ENCODE measurements around the gene FAM111A. TPM values are rescaled to one million over a fixed set of nuclear protein-coding genes. Genes with fewer than 3 reads are reported as not detected.

The FAM111A gene
- total and polyA plus RNA-seq, 5 experiments from 2014 or later: 21.7 to 117 (median 26.4) TPM

GRCh38 chr11:59173964-59174663 lies 31.5 kb downstream of the FAM111A start:
- Mint-ChIP-seq H3K4me1 (peaks cover 6 to 17% (median 12%) of the 10 kb centered on the region in 4 donors), H3K4me3 (peak overlapping the region in 4 of 10 donors; percentile 5 to 67 (median 28)), H3K27me3 (peaks cover 0 to 8% (median 0%) of the 10 kb centered on the region in 5 donors), H3K9me3 (peaks cover 0 to 7% (median 0%) of the 10 kb centered on the region in 9 donors), H3K36me3 (no peaks in the 10 kb centered on the region), H3K27ac (peak overlapping the region in 2 of 10 donors; percentile 51 to 64)
- POLR2A ChIA-PET: no interaction called here
- DNase-seq: no peak
- ATAC-seq: no peak

- POLR2A ChIA-PET: no interaction called here
- Mint-ChIP-seq H3K27me3 (peaks cover 0 to 8% (median 0%) of the 10 kb centered on the region in 5 donors), H3K36me3 (no peaks in the 10 kb centered on the region), H3K27ac (peak overlapping the region in 1 of 10 donors; percentile 44), H3K4me3 (no peak overlapping the region), H3K4me1 (peaks cover 6 to 17% (median 12%) of the 10 kb centered on the region in 4 donors), H3K9me3 (peaks cover 0 to 12% (median 0%) of the 10 kb centered on the region in 9 donors)
- DNase-seq (no peak), ATAC-seq (no peak)
Observed at GRCh38 chr11:59174664-59175033, 32.0 kb downstream of the FAM111A start.

GRCh38 chr11:59175091-59175501 lies 32.4 kb downstream of the FAM111A start:
- H3K27me3 Mint-ChIP-seq: peaks cover 0 to 8% (median 0%) of the 10 kb centered on the region in 5 donors
- peaks cover 0 to 13% (median 0%) of the 10 kb centered on the region in 9 donors for H3K9me3 Mint-ChIP-seq
- no peak for ATAC-seq
- H3K36me3 Mint-ChIP-seq: no peaks in the 10 kb centered on the region
- POLR2A ChIA-PET: no interaction called here
- H3K4me3 Mint-ChIP-seq: peak overlapping the region in 1 of 10 donors; percentile 25
- no peak for DNase-seq
- peaks cover 6 to 17% (median 12%) of the 10 kb centered on the region in 4 donors for H3K4me1 Mint-ChIP-seq
- peak overlapping the region in 2 of 10 donors; percentile 44 to 74 for H3K27ac Mint-ChIP-seq

GRCh38 chr11:59176330-59176729 lies 33.7 kb downstream of the FAM111A start:
- POLR2A ChIA-PET: interaction anchor here (1.0 kb wide), 1 partner anchor 10 kb away, joined by 4 read pairs; no protein-coding TSS in a partner anchor
- H3K4me3 Mint-ChIP-seq: no peak overlapping the region
- no peak for ATAC-seq
- DNase-seq: no peak
- no peak overlapping the region for H3K27ac Mint-ChIP-seq
- peaks cover 0 to 13% (median 0%) of the 10 kb centered on the region in 9 donors for H3K9me3 Mint-ChIP-seq
- peaks cover 6 to 17% (median 12%) of the 10 kb centered on the region in 4 donors for H3K4me1 Mint-ChIP-seq
- no peaks in the 10 kb centered on the region for H3K36me3 Mint-ChIP-seq
- peaks cover 0 to 8% (median 0%) of the 10 kb centered on the region in 5 donors for H3K27me3 Mint-ChIP-seq

GRCh38 chr11:59178402-59178801 lies 35.7 kb downstream of the FAM111A start:
- DNase-seq (no peak), ATAC-seq (no peak)
- Mint-ChIP-seq H3K4me3 (no peak overlapping the region), H3K27ac (no peak overlapping the region), H3K4me1 (peaks cover 0 to 10% (median 4%) of the 10 kb centered on the region in 4 donors), H3K9me3 (peaks cover 0 to 13% (median 0%) of the 10 kb centered on the region in 9 donors), H3K36me3 (no peaks in the 10 kb centered on the region), H3K27me3 (peaks cover 0 to 3% (median 0%) of the 10 kb centered on the region in 5 donors)
- POLR2A ChIA-PET: no interaction called here

GRCh38 chr11:59179121-59179520 lies 36.5 kb downstream of the FAM111A start:
- POLR2A ChIA-PET: no interaction called here
- Mint-ChIP-seq H3K36me3 (no peaks in the 10 kb centered on the region), H3K9me3 (peaks cover 0 to 13% (median 0%) of the 10 kb centered on the region in 9 donors), H3K4me3 (no peak overlapping the region), H3K27me3 (peaks cover 0 to 2% (median 0%) of the 10 kb centered on the region in 5 donors), H3K4me1 (peaks cover 0 to 7% (median under 1%) of the 10 kb centered on the region in 4 donors), H3K27ac (no peak overlapping the region)
- ATAC-seq: no peak
- DNase-seq: no peak

GRCh38 chr11:59180168-59180776 lies 37.6 kb downstream of the FAM111A start:
- ATAC-seq: no peak
- Mint-ChIP-seq H3K9me3 (peaks cover 0 to 13% (median 0%) of the 10 kb centered on the region in 9 donors), H3K4me3 (no peak overlapping the region), H3K27me3 (peaks cover 0 to 2% (median 0%) of the 10 kb centered on the region in 5 donors), H3K36me3 (no peaks in the 10 kb centered on the region), H3K27ac (no peak overlapping the region), H3K4me1 (peaks cover 0 to under 1% (median 0%) of the 10 kb centered on the region in 4 donors)
- no peak for DNase-seq
- POLR2A ChIA-PET: no interaction called here

- Mint-ChIP-seq H3K9me3 (peaks cover 0 to 13% (median 0%) of the 10 kb centered on the region in 9 donors), H3K4me1 (no peaks in the 10 kb centered on the region), H3K27ac (no peak overlapping the region), H3K4me3 (no peak overlapping the region), H3K36me3 (no peaks in the 10 kb centered on the region), H3K27me3 (peaks cover 0 to 2% (median 0%) of the 10 kb centered on the region in 5 donors)
- no peak for ATAC-seq
- DNase-seq: no peak
- POLR2A ChIA-PET: no interaction called here
Observed at GRCh38 chr11:59180907-59181306, 38.3 kb downstream of the FAM111A start.

- Mint-ChIP-seq H3K4me1 (no peaks in the 10 kb centered on the region), H3K27me3 (peaks cover 0 to 2% (median 0%) of the 10 kb centered on the region in 5 donors), H3K4me3 (no peak overlapping the region), H3K9me3 (peaks cover 0 to 13% (median 0%) of the 10 kb centered on the region in 9 donors), H3K36me3 (no peaks in the 10 kb centered on the region), H3K27ac (no peak overlapping the region)
- POLR2A ChIA-PET: no interaction called here
- no peak for DNase-seq
- ATAC-seq: no peak
Observed at GRCh38 chr11:59181746-59182456, 39.2 kb downstream of the FAM111A start.

GRCh38 chr11:59182457-59183151 lies 39.9 kb downstream of the FAM111A start:
- no peak overlapping the region for H3K4me3 Mint-ChIP-seq
- H3K4me1 Mint-ChIP-seq: peaks cover 0 to 2% (median 0%) of the 10 kb centered on the region in 4 donors
- DNase-seq: peak in 3 of 10 donors; percentile 14 to 26 (median 24)
- POLR2A ChIA-PET: no interaction called here
- H3K27ac Mint-ChIP-seq: no peak overlapping the region
- H3K9me3 Mint-ChIP-seq: peaks cover 0 to 13% (median 0%) of the 10 kb centered on the region in 9 donors
- no peaks in the 10 kb centered on the region for H3K36me3 Mint-ChIP-seq
- H3K27me3 Mint-ChIP-seq: peaks cover 0 to 3% (median 0%) of the 10 kb centered on the region in 5 donors
- peak; percentile 49 to 50 for ATAC-seq

- peaks cover 0 to 2% (median 0%) of the 10 kb centered on the region in 4 donors for H3K4me1 Mint-ChIP-seq
- ATAC-seq (no peak), DNase-seq (no peak)
- peaks cover 0 to 4% (median 0%) of the 10 kb centered on the region in 5 donors for H3K27me3 Mint-ChIP-seq
- H3K4me3 Mint-ChIP-seq: no peak overlapping the region
- POLR2A ChIA-PET: no interaction called here
- no peak overlapping the region for H3K27ac Mint-ChIP-seq
- peaks cover 0 to 2% (median 0%) of the 10 kb centered on the region in 3 donors for H3K36me3 Mint-ChIP-seq
- H3K9me3 Mint-ChIP-seq: peaks cover 0 to 10% (median 0%) of the 10 kb centered on the region in 9 donors
Observed at GRCh38 chr11:59183771-59184170, 41.1 kb downstream of the FAM111A start.

- H3K4me3 Mint-ChIP-seq: no peak overlapping the region
- peaks cover 0 to 2% (median 0%) of the 10 kb centered on the region in 9 donors for H3K9me3 Mint-ChIP-seq
- DNase-seq (no peak), ATAC-seq (no peak)
- no peak overlapping the region for H3K27ac Mint-ChIP-seq
- POLR2A ChIA-PET: no interaction called here
- H3K36me3 Mint-ChIP-seq: peaks cover 0 to 3% (median 0%) of the 10 kb centered on the region in 3 donors
- H3K4me1 Mint-ChIP-seq: peaks cover 0 to 2% (median 0%) of the 10 kb centered on the region in 4 donors
- peaks cover 0 to 4% (median 0%) of the 10 kb centered on the region in 5 donors for H3K27me3 Mint-ChIP-seq
Observed at GRCh38 chr11:59184691-59185339, 42.2 kb downstream of the FAM111A start.

All from naive thymus-derived CD8-positive, alpha-beta T cell (primary cell).